H9 (cell line): ENCODE results near the gene FBXO48. TPM values are rescaled to one million over a fixed set of nuclear protein-coding genes. Genes with fewer than 3 reads are reported as not detected.
A peak's percentile ranks its signal among the peaks of the same experiment; 100 is the strongest.

Experiments
- DNase-seq: peaks from one replicate; pipeline ENCODE4 v3.0.0-alpha.2; 2017
- H2AFZ ChIP-seq: one replicate; pipeline ENCODE4 v1.6.1; 2013; ENCODE audit warnings: mild to moderate bottlenecking, low read length, control low read depth, moderate library complexity
- H2AK5ac ChIP-seq: 2 replicates; pipeline ENCODE4 v1.6.1; 2013; ENCODE audit warnings: low read length, control low read depth, mixed read lengths; ENCODE audit not compliant: insufficient read length
- H2BK120ac ChIP-seq: one replicate; pipeline ENCODE4 v1.6.1; 2013; ENCODE audit warnings: low read depth, mild to moderate bottlenecking, low read length, control low read depth, inconsistent platforms; ENCODE audit not compliant: poor library complexity, severe bottlenecking
- H2BK12ac ChIP-seq: 2 replicates; pipeline ENCODE4 v1.6.1; 2013; ENCODE audit warnings: low read length, control low read depth, mixed read lengths, low read depth; ENCODE audit not compliant: insufficient read length
- H2BK15ac ChIP-seq: 2 replicates; pipeline ENCODE4 v1.6.1; 2013; ENCODE audit warnings: low read depth, low read length, control low read depth
- H2BK20ac ChIP-seq: one replicate; pipeline ENCODE4 v1.6.1; 2013; ENCODE audit warnings: low read depth, mild to moderate bottlenecking, low read length, control low read depth, inconsistent platforms; ENCODE audit not compliant: poor library complexity, severe bottlenecking
- H2BK5ac ChIP-seq: 2 replicates; pipeline ENCODE4 v1.6.1; 2013; ENCODE audit warnings: low read length, control low read depth, mixed read lengths; ENCODE audit not compliant: insufficient read length
- H3K14ac ChIP-seq: 2 replicates; pipeline ENCODE4 v1.6.1; 2013; ENCODE audit warnings: low read length, control low read depth; ENCODE audit not compliant: insufficient read depth
- H3K18ac ChIP-seq: 2 replicates; pipeline ENCODE4 v1.6.1; 2013; ENCODE audit warnings: low read depth, mild to moderate bottlenecking, mixed read lengths, low read length, control low read depth; ENCODE audit not compliant: insufficient read length
- H3K23ac ChIP-seq: 2 replicates; pipeline ENCODE4 v1.6.1; 2013; ENCODE audit warnings: low read length, control low read depth, mixed read lengths, low read depth; ENCODE audit not compliant: insufficient read length
- H3K23me2 ChIP-seq: 2 replicates; pipeline ENCODE4 v1.6.1; 2013; ENCODE audit warnings: low read depth, mild to moderate bottlenecking, mixed read lengths, low read length, control low read depth; ENCODE audit not compliant: insufficient read length, poor library complexity, severe bottlenecking
- H3K27ac ChIP-seq: 2 replicates; pipeline ENCODE4 v1.5.1; 2013; ENCODE audit warnings: low read length, control low read depth, mixed read lengths, low read depth; ENCODE audit not compliant: insufficient read length
- H3K27me3 ChIP-seq: 2 replicates; pipeline ENCODE4 v1.6.1; 2013; ENCODE audit warnings: low read length, control low read depth, inconsistent platforms; ENCODE audit not compliant: insufficient read depth
- H3K4ac ChIP-seq: 2 replicates; pipeline ENCODE4 v1.6.1; 2013; ENCODE audit warnings: low read depth, mild to moderate bottlenecking, control low read depth, inconsistent platforms, low read length, moderate library complexity
- H3K4me1 ChIP-seq: 2 replicates; pipeline ENCODE4 v1.6.1; 2013; ENCODE audit warnings: low read length, control low read depth, inconsistent platforms; ENCODE audit not compliant: insufficient read depth
- H3K4me2 ChIP-seq: 2 replicates; pipeline ENCODE4 v1.6.1; 2013; ENCODE audit warnings: low read length, control low read depth, mixed read lengths; ENCODE audit not compliant: insufficient read length, insufficient read depth
- H3K56ac ChIP-seq: 2 replicates; pipeline ENCODE4 v1.6.1; 2013; ENCODE audit warnings: low read depth, mild to moderate bottlenecking, mixed read lengths, low read length, control low read depth; ENCODE audit not compliant: insufficient read length
- H3K79me1 ChIP-seq: 2 replicates; pipeline ENCODE4 v1.6.1; 2013; ENCODE audit warnings: low read depth, mild to moderate bottlenecking, moderate library complexity, low read length, control low read depth, inconsistent platforms; ENCODE audit not compliant: insufficient read depth, poor library complexity, severe bottlenecking
- H3K79me2 ChIP-seq: 2 replicates; pipeline ENCODE4 v1.6.1; 2013; ENCODE audit warnings: low read length, control low read depth, inconsistent platforms; ENCODE audit not compliant: insufficient read depth
- H3K9ac ChIP-seq: 2 replicates; pipeline ENCODE4 v1.6.1; 2013; ENCODE audit warnings: low read length, control low read depth, mixed read lengths; ENCODE audit not compliant: insufficient read length; ENCODE audit errors: extremely low read depth
- H3K9me3 ChIP-seq: one replicate; pipeline ENCODE4 v1.6.1; 2013; ENCODE audit warnings: low read depth, low read length, inconsistent platforms; ENCODE audit not compliant: control insufficient read depth
- H3T11ph ChIP-seq: one replicate; pipeline ENCODE4 v1.6.1; 2013; ENCODE audit warnings: mild to moderate bottlenecking, low read length, control low read depth, inconsistent platforms
- H4K20me1 ChIP-seq: one replicate; pipeline ENCODE4 v1.6.1; 2013; ENCODE audit not compliant: control insufficient read depth, insufficient read length, insufficient read depth
- H4K5ac ChIP-seq: 2 replicates; pipeline ENCODE4 v1.6.1; 2013; ENCODE audit warnings: low read depth, mild to moderate bottlenecking, mixed read lengths, low read length, control low read depth; ENCODE audit not compliant: insufficient read length
- H4K8ac ChIP-seq: replicated peaks from 2 replicates; pipeline ENCODE4 v1.6.1; 2013; ENCODE audit warnings: low read length, control low read depth, mixed read lengths, low read depth; ENCODE audit not compliant: insufficient read length
- H4K91ac ChIP-seq: 2 replicates; pipeline ENCODE4 v1.6.1; 2013; ENCODE audit warnings: low read depth, mild to moderate bottlenecking, moderate library complexity, mixed read lengths, low read length, control low read depth; ENCODE audit not compliant: insufficient read length
- H3K27ac Mint-ChIP-seq, 3 experiments: 2 replicates in 2 of 3; 3 replicates in 1 of 3; pipeline ENCODE4 v1.8.0; 2020 to 2021; ENCODE audit warnings: mixed read lengths in 3 of 3, mild to moderate bottlenecking in 1 of 3, moderate library complexity in 1 of 3
- H3K27me3 Mint-ChIP-seq: 2 replicates; pipeline ENCODE4 v1.8.0; 2021; ENCODE audit warnings: low read depth, mild to moderate bottlenecking, moderate library complexity, mixed read lengths
- H3K36me3 Mint-ChIP-seq, 3 experiments: 2 replicates in 2 of 3; 3 replicates in 1 of 3; pipeline ENCODE4 v1.8.0; 2020 to 2021; ENCODE audit warnings: low read depth in 3 of 3, mixed read lengths in 3 of 3; ENCODE audit not compliant: insufficient read depth in 1 of 3
- H3K4me1 Mint-ChIP-seq, 2 experiments: 2 replicates each; pipeline ENCODE4 v1.8.0; 2020; ENCODE audit warnings: mixed read lengths in 2 of 2
- H3K4me3 Mint-ChIP-seq, 2 experiments: 2 replicates in 1 of 2; 3 replicates in 1 of 2; pipeline ENCODE4 v1.8.0; 2020 to 2021; ENCODE audit warnings: mild to moderate bottlenecking in 2 of 2, mixed read lengths in 2 of 2, moderate library complexity in 1 of 2
- H3K9me3 Mint-ChIP-seq, 2 experiments: 2 replicates in 1 of 2; 3 replicates in 1 of 2; pipeline ENCODE4 v1.8.0; 2020; ENCODE audit warnings: mild to moderate bottlenecking in 2 of 2, mixed read lengths in 2 of 2, moderate library complexity in 1 of 2
- WGBS: extraction: QIAGEN DNeasy Blood & Tissue Kit; methylation state at CpG from one replicate; pipeline ENCODE4 v1.1.7; 2013; ENCODE audit warnings: missing lambda C conversion rate, low lambda C conversion rate, mixed read lengths; ENCODE audit not compliant: insufficient read length; ENCODE audit errors: extremely low coverage; 5-methylcytosine and 5-hydroxymethylcytosine counted together
- total RNA-seq: library from RNA; stranded (reverse); gene quantifications from 2 replicates; pipeline ENCODE4 v1.2.1, GENCODE V29; 2021
- TF ChIP-seq, protein P1 (sequence below): fragments of 200-600 bp; sonication (generic); conservative IDR thresholded peaks from 3 replicates; pipeline ENCODE4 v1.8.0; 2021; ENCODE audit warnings: antibody characterized with exemption, mild to moderate bottlenecking

FBXO48 gene
- total RNA-seq, 1 experiment from 2014 or later = 1.4 TPM

DNA sequence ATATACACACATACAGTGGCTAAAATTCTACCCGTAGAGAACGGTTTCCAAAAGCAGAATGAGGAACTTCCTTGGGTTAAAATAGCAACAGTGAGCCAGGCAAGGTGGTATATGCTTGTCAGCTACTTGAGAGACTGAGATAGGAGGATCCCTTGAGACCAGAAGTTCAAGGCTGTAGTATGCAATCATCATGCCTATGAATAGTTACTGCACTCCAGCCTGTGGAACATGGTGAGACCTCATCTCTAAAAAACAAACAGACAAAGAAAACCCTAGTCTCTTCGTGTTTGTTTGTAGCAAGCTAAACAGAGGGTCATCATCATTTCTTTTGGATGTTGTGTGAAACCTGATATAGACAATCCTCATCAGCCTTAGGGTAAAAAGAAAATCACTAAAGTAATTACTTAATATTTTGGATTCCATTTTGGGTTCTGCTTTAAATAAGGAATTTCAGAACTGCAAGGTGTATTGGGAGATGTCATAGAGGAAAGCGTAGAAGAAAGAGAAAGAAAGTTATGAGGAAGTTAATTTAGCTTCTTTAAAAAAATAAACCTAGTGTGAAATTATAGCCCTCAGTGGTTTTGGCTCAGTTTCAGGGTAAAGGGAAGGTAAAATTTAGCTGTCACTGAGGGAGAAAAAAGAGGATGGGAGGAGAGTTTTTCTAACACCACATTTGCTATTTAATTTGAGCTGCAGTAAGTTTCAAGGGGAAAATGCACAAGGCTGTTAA, 55.5 kb downstream of the FBXO48 start:
- Histone ChIP-seq H3K27ac (no peak overlapping the region), H4K5ac (no peak overlapping the region), H2BK15ac (no peak overlapping the region), H3K4me2 (no peak overlapping the region), H3K23me2 (no peaks in the 10 kb centered on the region), H3K18ac (no peak overlapping the region), H3T11ph (no peak overlapping the region), H3K14ac (no peak overlapping the region), H2BK20ac (no peak overlapping the region), H3K23ac (no peak overlapping the region), H2AK5ac (no peak overlapping the region), H3K9me3 (no peaks in the 10 kb centered on the region), H3K79me1 (no peaks in the 10 kb centered on the region), H2AFZ (no peak overlapping the region), H4K91ac (no peak overlapping the region), H2BK5ac (no peak overlapping the region), H3K79me2 (no peaks in the 10 kb centered on the region), H3K9ac (no peak overlapping the region), H2BK12ac (no peak overlapping the region), H4K8ac (no peak overlapping the region), H2BK120ac (no peak overlapping the region), H3K56ac (no peak overlapping the region), H3K27me3 (no peaks in the 10 kb centered on the region), H3K4me1 (no peaks in the 10 kb centered on the region), H4K20me1 (no peaks in the 10 kb centered on the region), H3K4ac (no peak overlapping the region)
- WGBS = 100% methylated on average over 1 of the region's 4 CpGs
- Mint-ChIP-seq H3K27me3 (peaks cover 19% of the 10 kb centered on the region), H3K9me3 (no peaks in the 10 kb centered on the region), H3K36me3 (no peaks in the 10 kb centered on the region), H3K27ac (peak overlapping the region in 1 of 3 experiments; percentile 9; a peak in 1 of 7 replicates), H3K4me1 (peaks cover 3 to 4% of the 10 kb centered on the region in 2 experiments; a peak in 2 of 4 replicates), H3K4me3 (no peak overlapping the region)
- TF ChIP-seq, protein P1, sequence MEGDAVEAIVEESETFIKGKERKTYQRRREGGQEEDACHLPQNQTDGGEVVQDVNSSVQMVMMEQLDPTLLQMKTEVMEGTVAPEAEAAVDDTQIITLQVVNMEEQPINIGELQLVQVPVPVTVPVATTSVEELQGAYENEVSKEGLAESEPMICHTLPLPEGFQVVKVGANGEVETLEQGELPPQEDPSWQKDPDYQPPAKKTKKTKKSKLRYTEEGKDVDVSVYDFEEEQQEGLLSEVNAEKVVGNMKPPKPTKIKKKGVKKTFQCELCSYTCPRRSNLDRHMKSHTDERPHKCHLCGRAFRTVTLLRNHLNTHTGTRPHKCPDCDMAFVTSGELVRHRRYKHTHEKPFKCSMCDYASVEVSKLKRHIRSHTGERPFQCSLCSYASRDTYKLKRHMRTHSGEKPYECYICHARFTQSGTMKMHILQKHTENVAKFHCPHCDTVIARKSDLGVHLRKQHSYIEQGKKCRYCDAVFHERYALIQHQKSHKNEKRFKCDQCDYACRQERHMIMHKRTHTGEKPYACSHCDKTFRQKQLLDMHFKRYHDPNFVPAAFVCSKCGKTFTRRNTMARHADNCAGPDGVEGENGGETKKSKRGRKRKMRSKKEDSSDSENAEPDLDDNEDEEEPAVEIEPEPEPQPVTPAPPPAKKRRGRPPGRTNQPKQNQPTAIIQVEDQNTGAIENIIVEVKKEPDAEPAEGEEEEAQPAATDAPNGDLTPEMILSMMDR = no peak
- no peak for DNase-seq

Other genes starting within 250 kb of the FBXO48 start
- gene PPP3R1, start 214.8 kb downstream of the FBXO48 start, total RNA-seq = 71.8 and 74.2 TPM in 2 replicates
- 0.50 and 0.70 TPM in 2 replicates for gene CNRIP1, start 147.3 kb downstream of the FBXO48 start, total RNA-seq
- gene PLEK, start 102.0 kb downstream of the FBXO48 start, total RNA-seq = not detected in 2 replicates
- gene APLF, start 291 bp upstream of the FBXO48 start, total RNA-seq = 3.6 and 3.7 TPM in 2 replicates
- 1.5 TPM in 2 replicates for gene PROKR1, start 176.3 kb upstream of the FBXO48 start, total RNA-seq